Karpas-422 (cell line): ENCODE measurements around the gene TMEM131. TPM values are rescaled to one million over a fixed set of nuclear protein-coding genes. Genes with fewer than 3 reads are reported as not detected.

ENCODE experiments used
- DNase-seq: peaks from one replicate; pipeline ENCODE4 v3.0.0-alpha.2; 2015
- H2AFZ ChIP-seq: fragments of 200-600 bp; sonication (generic); 2 replicates; pipeline ENCODE4 v1.6.1; 2014; ENCODE audit warnings: antibody characterized with exemption, low read length, mixed read lengths
- H3K27ac ChIP-seq: fragments of 200-600 bp; sonication (generic); 2 replicates; pipeline ENCODE4 v1.5.1; 2014; ENCODE audit warnings: mild to moderate bottlenecking, low read length, moderate library complexity
- H3K27me3 ChIP-seq: fragments of 200-600 bp; sonication (generic); 2 replicates; pipeline ENCODE4 v1.6.1; 2014; ENCODE audit warnings: low read length, mixed read lengths
- H3K36me3 ChIP-seq: fragments of 200-600 bp; sonication (generic); 2 replicates; pipeline ENCODE4 v1.6.1; 2014; ENCODE audit warnings: low read length, mixed read lengths; ENCODE audit not compliant: insufficient read depth
- H3K4me1 ChIP-seq: fragments of 200-600 bp; sonication (generic); 2 replicates; pipeline ENCODE4 v1.6.1; 2014; ENCODE audit warnings: mild to moderate bottlenecking, low read length, mixed read lengths
- H3K4me2 ChIP-seq: fragments of 200-600 bp; sonication (generic); 2 replicates; pipeline ENCODE4 v1.6.1; 2014; ENCODE audit warnings: low read length, low read depth, mild to moderate bottlenecking; ENCODE audit not compliant: poor library complexity, severe bottlenecking
- H3K4me3 ChIP-seq: fragments of 200-600 bp; sonication (generic); 2 replicates; pipeline ENCODE4 v1.5.1; 2014; ENCODE audit warnings: mild to moderate bottlenecking, antibody characterized with exemption, low read length, mixed read lengths
- H3K79me2 ChIP-seq: fragments of 200-600 bp; sonication (generic); 2 replicates; pipeline ENCODE4 v1.6.1; 2014; ENCODE audit warnings: mild to moderate bottlenecking, low read length, mixed read lengths
- H3K9ac ChIP-seq: fragments of 200-600 bp; sonication (generic); 2 replicates; pipeline ENCODE4 v1.6.0; 2014; ENCODE audit warnings: low read length
- H3K9me2 ChIP-seq: fragments of 200-600 bp; sonication (generic), shearing (Covaris generic); replicated peaks from 2 replicates; pipeline ENCODE4 v1.6.0; 2014; ENCODE audit warnings: mild to moderate bottlenecking, low read length, moderate library complexity; ENCODE audit not compliant: insufficient read depth
- H3K9me3 ChIP-seq: fragments of 300-700, 200-600 bp; sonication (generic); 2 replicates; pipeline ENCODE4 v1.6.1; 2014; ENCODE audit warnings: low read length, mixed read lengths
- H4K20me1 ChIP-seq: fragments of 200-600 bp; sonication (generic); 2 replicates; pipeline ENCODE4 v1.6.1; 2014; ENCODE audit warnings: mild to moderate bottlenecking, antibody characterized with exemption, low read length, low read depth; ENCODE audit not compliant: insufficient read depth
- total RNA-seq: library from RNA; depleted of rRNA; stranded (reverse); fragments of >200 nt; shearing (Covaris generic); gene quantifications from 2 replicates; pipeline ENCODE4 v1.2.3, GENCODE V29; 2014; ENCODE audit warnings: low replicate concordance

The TMEM131 gene
- total RNA-seq, 1 experiment from 2014 or later, result 20.9 TPM

GRCh38 chr2:97734061-97735051 lies 261.4 kb downstream of the TMEM131 start:
- Histone ChIP-seq H3K9me2 (no peaks in the 10 kb centered on the region), H3K27me3 (no peaks in the 10 kb centered on the region), H3K9me3 (peaks cover 5% of the 10 kb centered on the region; the same call in 1 of the 2 replicates), H3K4me1 (no peaks in the 10 kb centered on the region), H3K79me2 (no peaks in the 10 kb centered on the region), H3K36me3 (no peaks in the 10 kb centered on the region), H4K20me1 (no peaks in the 10 kb centered on the region), H2AFZ (no peak overlapping the region), H3K9ac (no peak overlapping the region), H3K4me2 (no peak overlapping the region), H3K4me3 (no peak overlapping the region), H3K27ac (no peak overlapping the region)
- DNase-seq, result no peak

GRCh38 chr2:97733341-97734035 lies 262.3 kb downstream of the TMEM131 start:
- no peaks in the 10 kb centered on the region for H3K4me1 ChIP-seq
- H3K79me2 ChIP-seq, result no peaks in the 10 kb centered on the region
- H3K4me2 ChIP-seq, result no peak overlapping the region
- H3K9me2 ChIP-seq, result no peaks in the 10 kb centered on the region
- no peak overlapping the region for H3K27ac ChIP-seq
- H3K4me3 ChIP-seq, result no peak overlapping the region
- H4K20me1 ChIP-seq, result no peaks in the 10 kb centered on the region
- DNase-seq, result no peak
- H3K9me3 ChIP-seq, result peaks cover 5% of the 10 kb centered on the region; the same call in 1 of the 2 replicates
- no peak overlapping the region for H2AFZ ChIP-seq
- no peaks in the 10 kb centered on the region for H3K27me3 ChIP-seq
- H3K36me3 ChIP-seq, result no peaks in the 10 kb centered on the region
- no peak overlapping the region for H3K9ac ChIP-seq

- no peak overlapping the region for H3K9ac ChIP-seq
These were observed 263.1 kb downstream of the TMEM131 start for GRCh38 chr2:97732436-97733340.

GRCh38 chr2:97731274-97732020 lies 264.3 kb downstream of the TMEM131 start:
- H3K9me2 ChIP-seq, result no peaks in the 10 kb centered on the region
- no peak overlapping the region for H3K27ac ChIP-seq
- peaks cover 5% of the 10 kb centered on the region; the same call in 1 of the 2 replicates for H3K9me3 ChIP-seq
- no peaks in the 10 kb centered on the region for H3K36me3 ChIP-seq
- no peak overlapping the region for H3K9ac ChIP-seq
- H2AFZ ChIP-seq, result no peak overlapping the region
- no peak overlapping the region for H3K4me2 ChIP-seq
- H3K4me3 ChIP-seq, result no peak overlapping the region
- no peak for DNase-seq
- no peaks in the 10 kb centered on the region for H3K27me3 ChIP-seq
- no peaks in the 10 kb centered on the region for H4K20me1 ChIP-seq
- no peaks in the 10 kb centered on the region for H3K4me1 ChIP-seq
- no peaks in the 10 kb centered on the region for H3K79me2 ChIP-seq

More at GRCh38 chr2:97732436-97733340, 263.1 kb downstream of the TMEM131 start:
- Histone ChIP-seq H3K4me1 (no peaks in the 10 kb centered on the region), H3K9me3 (peaks cover 5% of the 10 kb centered on the region; the same call in 1 of the 2 replicates), H3K36me3 (no peaks in the 10 kb centered on the region), H3K9me2 (no peaks in the 10 kb centered on the region), H2AFZ (no peak overlapping the region), H3K27me3 (no peaks in the 10 kb centered on the region), H3K4me2 (no peak overlapping the region), H3K79me2 (no peaks in the 10 kb centered on the region), H4K20me1 (no peaks in the 10 kb centered on the region), H3K27ac (no peak overlapping the region), H3K4me3 (no peak overlapping the region)
- no peak for DNase-seq

GRCh38 chr2:97730245-97730644 lies 265.5 kb downstream of the TMEM131 start:
- no peaks in the 10 kb centered on the region for H3K27me3 ChIP-seq
- H3K9me2 ChIP-seq, result no peaks in the 10 kb centered on the region
- H3K4me3 ChIP-seq, result no peak overlapping the region
- H3K9ac ChIP-seq, result no peak overlapping the region
- H3K36me3 ChIP-seq, result no peaks in the 10 kb centered on the region
- H3K4me1 ChIP-seq, result no peaks in the 10 kb centered on the region
- peaks cover 5% of the 10 kb centered on the region; the same call in 1 of the 2 replicates for H3K9me3 ChIP-seq
- H3K4me2 ChIP-seq, result no peak overlapping the region
- H4K20me1 ChIP-seq, result no peaks in the 10 kb centered on the region
- no peak overlapping the region for H3K27ac ChIP-seq
- DNase-seq, result no peak
- no peaks in the 10 kb centered on the region for H3K79me2 ChIP-seq
- no peak overlapping the region for H2AFZ ChIP-seq

GRCh38 chr2:97728091-97728731 lies 267.5 kb downstream of the TMEM131 start:
- DNase-seq, result no peak
- Histone ChIP-seq H3K4me3 (no peak overlapping the region), H3K27ac (no peak overlapping the region), H3K36me3 (no peaks in the 10 kb centered on the region), H3K27me3 (no peaks in the 10 kb centered on the region), H2AFZ (no peak overlapping the region), H3K9ac (no peak overlapping the region), H4K20me1 (no peaks in the 10 kb centered on the region), H3K4me1 (no peaks in the 10 kb centered on the region), H3K79me2 (no peaks in the 10 kb centered on the region), H3K9me3 (peaks cover 5% of the 10 kb centered on the region; the same call in 1 of the 2 replicates), H3K9me2 (no peaks in the 10 kb centered on the region), H3K4me2 (no peak overlapping the region)

- H3K9ac ChIP-seq, result no peak overlapping the region
- H3K79me2 ChIP-seq, result no peaks in the 10 kb centered on the region
- no peaks in the 10 kb centered on the region for H4K20me1 ChIP-seq
- H3K9me3 ChIP-seq, result peaks cover 5% of the 10 kb centered on the region; the same call in 1 of the 2 replicates
- no peaks in the 10 kb centered on the region for H3K4me1 ChIP-seq
- H3K27ac ChIP-seq, result no peak overlapping the region
- no peaks in the 10 kb centered on the region for H3K36me3 ChIP-seq
- H3K4me2 ChIP-seq, result no peak overlapping the region
- no peak for DNase-seq
- H2AFZ ChIP-seq, result no peak overlapping the region
- H3K4me3 ChIP-seq, result no peak overlapping the region
- H3K9me2 ChIP-seq, result no peaks in the 10 kb centered on the region
- H3K27me3 ChIP-seq, result no peaks in the 10 kb centered on the region
These were observed 268.5 kb downstream of the TMEM131 start for GRCh38 chr2:97727296-97727695.
